ENCODE measurements around the gene XCL1.
"Not testable (repeated sequence)": the region's sequence is repeated elsewhere in the genome, so short reads cannot be mapped to it uniquely, and the experiment has no call there.

DNA sequence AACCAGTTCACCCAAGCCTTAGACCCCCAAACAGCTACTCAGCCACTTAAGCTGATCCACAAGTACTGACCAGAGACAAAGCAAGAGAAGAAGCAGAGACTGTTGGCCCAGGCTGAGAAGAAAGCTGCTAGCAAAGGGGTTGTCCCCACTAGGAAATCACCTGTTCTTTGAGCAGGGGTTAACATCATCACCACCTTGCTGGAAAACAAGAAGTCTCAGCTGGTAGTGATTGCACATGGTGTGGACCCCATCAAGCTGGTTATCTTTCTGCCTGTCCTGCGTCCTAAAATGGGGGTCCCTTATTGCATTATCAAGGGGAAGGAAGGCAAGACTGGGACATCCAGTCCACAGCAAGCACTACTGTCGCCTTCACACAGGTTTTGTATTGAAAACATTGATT, 33.4 kb upstream of the XCL1 start:
- TF ChIP-seq EP300 (IDR thresholded peaks at IDR 0.05; ENCODE audit: borderline replicate concordance in 1 of 2, control insufficient read depth in 1 of 2, low read depth in 2 of 2, low read length in 2 of 2); BACH1 (IDR thresholded peaks at IDR 0.05; ENCODE audit: borderline replicate concordance); POLR2AphosphoS2 (IDR thresholded peaks at IDR 0.05; ENCODE audit: low read depth, low read length); MLLT1 (IDR thresholded peaks at IDR 0.05); SIN3A (IDR thresholded peaks at IDR 0.05; ENCODE audit: low read depth, low read length); CTCF (IDR thresholded peaks at IDR 0.05 in 2 of 3, conservative IDR thresholded peaks at IDR 0.05 in 1 of 3; ENCODE audit: control insufficient read depth in 2 of 3, extremely low read depth in 1 of 3, insufficient read depth in 1 of 3, low read depth in 3 of 3, low read length in 3 of 3); CHD2 (IDR thresholded peaks at IDR 0.05; ENCODE audit: borderline replicate concordance, low read depth, low read length); RAD51 (IDR thresholded peaks at IDR 0.05); EGR1 (IDR thresholded peaks at IDR 0.05; ENCODE audit: borderline replicate concordance in 1 of 2, low read depth in 2 of 2, low read length in 2 of 2); NFXL1 (IDR thresholded peaks at IDR 0.05; ENCODE audit: borderline replicate concordance); MTA3 (IDR thresholded peaks at IDR 0.05; ENCODE audit: borderline replicate concordance, low read length): not testable (repeated sequence)
